ENCODE data around the gene KLK2.

Gene KLK2

DNA sequence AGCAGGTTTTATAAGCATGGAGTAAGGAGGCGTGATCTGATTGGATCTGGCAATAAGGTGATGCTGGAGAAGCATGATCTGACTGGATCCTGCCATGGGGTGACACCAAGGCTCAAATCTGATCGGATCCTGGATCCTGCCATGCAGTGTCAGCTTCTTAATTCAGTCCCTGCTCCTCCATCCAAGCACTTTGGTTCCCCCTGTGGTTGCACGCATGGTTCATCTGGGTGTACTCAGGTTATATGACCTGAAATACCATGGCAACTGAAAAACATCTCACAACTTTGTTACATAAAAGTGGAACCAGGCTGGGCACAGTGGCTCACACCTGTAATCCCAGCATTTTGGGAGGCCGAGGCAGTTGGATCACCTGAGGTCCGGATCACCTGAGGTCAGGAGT is 55.6 kb downstream of the KLK2 start:
- DNase-seq: no peak
